ENCODE data around the gene SMIM20. TPM values are rescaled to one million over a fixed set of nuclear protein-coding genes. Genes with fewer than 3 reads are reported as not detected.
A peak's percentile ranks its signal among the peaks of the same experiment; 100 is the strongest.

SMIM20 gene
- total RNA-seq, 1 experiment from 2014 or later = 45.7 TPM

- no peak for DNase-seq (ENCODE audit: low read depth)
Measured at GRCh38 chr4:25926462-25926861, 12.4 kb downstream of the SMIM20 start.

- DNase-seq (ENCODE audit: low read depth) = no peak
Measured at GRCh38 chr4:25927361-25928195, 13.6 kb downstream of the SMIM20 start.

- peak; percentile 42 for DNase-seq (ENCODE audit: low read depth)
Measured at GRCh38 chr4:25928379-25929297, 14.6 kb downstream of the SMIM20 start.

GRCh38 chr4:25929298-25929686, 15.3 kb downstream of the SMIM20 start:
- no peak for DNase-seq (ENCODE audit: low read depth)

- DNase-seq (ENCODE audit: low read depth) = peak; percentile 63
Measured at GRCh38 chr4:25930731-25931354, 16.8 kb downstream of the SMIM20 start.

- DNase-seq (ENCODE audit: low read depth) = no peak
Measured at GRCh38 chr4:25936696-25937095, 22.7 kb downstream of the SMIM20 start.

GRCh38 chr4:25937801-25938200, 23.8 kb downstream of the SMIM20 start:
- peak; percentile 72 for DNase-seq (ENCODE audit: low read depth)

- no peak for DNase-seq (ENCODE audit: low read depth)
Measured at GRCh38 chr4:25938366-25938765, 24.3 kb downstream of the SMIM20 start.

- peak; percentile 76 for DNase-seq (ENCODE audit: low read depth)
Measured at GRCh38 chr4:25938787-25939186, 24.8 kb downstream of the SMIM20 start.

- DNase-seq (ENCODE audit: low read depth) = no peak
Measured at GRCh38 chr4:25939330-25939729, 25.3 kb downstream of the SMIM20 start.

- DNase-seq (ENCODE audit: low read depth) = peak; percentile 33
Measured at GRCh38 chr4:25941457-25942221, 27.6 kb downstream of the SMIM20 start.

- DNase-seq (ENCODE audit: low read depth) = no peak
Measured at GRCh38 chr4:25943312-25943711, 29.3 kb downstream of the SMIM20 start.

GRCh38 chr4:25943805-25944204, 29.8 kb downstream of the SMIM20 start:
- DNase-seq (ENCODE audit: low read depth) = no peak

GRCh38 chr4:25948051-25948450, 34.0 kb downstream of the SMIM20 start:
- DNase-seq (ENCODE audit: low read depth) = no peak

GRCh38 chr4:25949173-25949748, 35.2 kb downstream of the SMIM20 start:
- no peak for DNase-seq (ENCODE audit: low read depth)

GRCh38 chr4:25949994-25950393, 36.0 kb downstream of the SMIM20 start:
- DNase-seq (ENCODE audit: low read depth) = no peak

- no peak for DNase-seq (ENCODE audit: low read depth)
Measured at GRCh38 chr4:25950461-25951389, 36.7 kb downstream of the SMIM20 start.

GRCh38 chr4:25951390-25951952, 37.5 kb downstream of the SMIM20 start:
- no peak for DNase-seq (ENCODE audit: low read depth)

- DNase-seq (ENCODE audit: low read depth) = no peak
Measured at GRCh38 chr4:25953740-25954139, 39.7 kb downstream of the SMIM20 start.

All from RPMI7951 (cell line).